Keratinocyte (primary cell): ENCODE data around the gene STAG1. TPM values are rescaled to one million over a fixed set of nuclear protein-coding genes. Genes with fewer than 3 reads are reported as not detected.

Source experiments
- DNase-seq: peaks from one replicate; pipeline ENCODE4 v3.0.0-alpha.2; 2011; ENCODE audit warnings: low read depth, missing footprints, low spot score
- FAIRE-seq: peaks from 2 replicates; lab custom pipeline; 2011; peaks lifted over from hg19 to GRCh38; lab: Jason Lieb, UNC
- H2AFZ ChIP-seq: 2 replicates; pipeline ENCODE4 v1.6.0; 2012; ENCODE audit warnings: low read length, control low read depth, inconsistent platforms; ENCODE audit not compliant: control insufficient read depth
- H3K27ac ChIP-seq: 2 replicates; pipeline ENCODE4 v1.5.1; 2011; ENCODE audit warnings: low read length; ENCODE audit not compliant: control insufficient read depth, insufficient read depth
- H3K27me3 ChIP-seq: 3 replicates; pipeline ENCODE4 v1.6.0; 2011; ENCODE audit warnings: low read length; ENCODE audit not compliant: control insufficient read depth, insufficient read depth; ENCODE audit errors: extremely low read depth
- H3K36me3 ChIP-seq, 2 experiments: 2 replicates in 1 of 2; 3 replicates in 1 of 2; pipeline ENCODE4 v1.5.1; 2011; ENCODE audit warnings: low read length in 2 of 2, mild to moderate bottlenecking in 1 of 2; ENCODE audit not compliant: control insufficient read depth in 2 of 2, insufficient read depth in 2 of 2; ENCODE audit errors: extremely low read depth in 1 of 2
- H3K4me1 ChIP-seq: 3 replicates; pipeline ENCODE4 v1.5.1; 2011; ENCODE audit warnings: low read length; ENCODE audit not compliant: control insufficient read depth, insufficient read depth; ENCODE audit errors: extremely low read depth
- H3K4me2 ChIP-seq: 3 replicates; pipeline ENCODE4 v1.6.0; 2011; ENCODE audit warnings: low read depth, low read length; ENCODE audit not compliant: control insufficient read depth, insufficient read depth; ENCODE audit errors: extremely low read depth
- H3K4me3 ChIP-seq, 3 experiments: fragments of 200-600 bp in 1 of 3; sonication (generic) in 1 of 3; 2 replicates in 2 of 3; 3 replicates in 1 of 3; pipeline ENCODE4 v1.5.1; 2011 to 2016; ENCODE audit warnings: low read length in 3 of 3, mild to moderate bottlenecking in 3 of 3, control low read depth in 2 of 3, inconsistent platforms in 1 of 3, low read depth in 1 of 3, mixed read lengths in 1 of 3, mixed run types in 1 of 3, moderate library complexity in 1 of 3; ENCODE audit not compliant: control insufficient read depth in 2 of 3, insufficient read depth in 2 of 3; ENCODE audit errors: extremely low read depth in 1 of 3
- H3K79me2 ChIP-seq: 2 replicates; pipeline ENCODE4 v1.6.0; 2012; ENCODE audit warnings: low read length; ENCODE audit not compliant: control insufficient read depth, insufficient read depth
- H3K9ac ChIP-seq: 3 replicates; pipeline ENCODE4 v1.6.0; 2011; ENCODE audit warnings: low read length; ENCODE audit not compliant: control insufficient read depth, insufficient read depth; ENCODE audit errors: extremely low read depth
- H3K9me1 ChIP-seq: 3 replicates; pipeline ENCODE4 v1.6.0; 2011; ENCODE audit warnings: low read length; ENCODE audit not compliant: control insufficient read depth, insufficient read depth; ENCODE audit errors: extremely low read depth
- H3K9me3 ChIP-seq: 2 replicates; pipeline ENCODE4 v1.5.1; 2012; ENCODE audit warnings: low read depth, low read length; ENCODE audit not compliant: control insufficient read depth
- H4K20me1 ChIP-seq: 3 replicates; pipeline ENCODE4 v1.6.0; 2011; ENCODE audit warnings: low read length; ENCODE audit not compliant: control insufficient read depth, insufficient read depth; ENCODE audit errors: extremely low read depth
- CTCF ChIP-seq, 3 experiments: IDR thresholded peaks in 1 of 3; conservative IDR thresholded peaks in 1 of 3; optimal IDR thresholded peaks in 1 of 3; 2 replicates in 2 of 3; 3 replicates in 1 of 3; pipeline versions ENCODE3 to v1.5.1; 2011; ENCODE audit warnings: low read length in 3 of 3, mild to moderate bottlenecking in 3 of 3, moderate library complexity in 2 of 3, control low read depth in 1 of 3, inconsistent platforms in 1 of 3; ENCODE audit not compliant: insufficient read depth in 2 of 3; ENCODE audit errors: extremely low read depth in 1 of 3
- EZH2 ChIP-seq: IDR thresholded peaks from one replicate; pipeline ENCODE4 v1.6.1; 2012; ENCODE audit warnings: inconsistent platforms, mild to moderate bottlenecking, low read length, moderate library complexity
- dilution Hi-C: fragments of 300-500 bp; cut with MboI; formaldehyde crosslinking; loops from one replicate; pipeline ENCODE4 v1.7.0; 2020; ENCODE audit warnings: low sequenced_read_pairs; ENCODE audit not compliant: extremely low pct_ligation_motif_present
- polyA plus RNA-seq, 5 experiments: library from polyadenylated mRNA; depleted of rRNA in 3 of 5; stranded (reverse) in 3 of 5; stranded (forward) in 1 of 5; unstranded in 1 of 5; fragments of >200 nt; gene quantifications; 1 replicate in 1 of 5; 2 replicates in 3 of 5; 3 replicates in 1 of 5; pipeline versions ENCODE4 v1.2.1 to v1.2.3, GENCODE V29; 2011 to 2012; ENCODE audit warnings: missing spikeins in 2 of 5, low read depth in 1 of 5, low replicate concordance in 1 of 5

STAG1 gene
- polyA plus RNA-seq, 1 donor (not counting 4 experiments of a cell fraction or from before 2014, with no cell fraction given): 11.8 TPM

GRCh38 chr3:136296960-136297359 is 455.2 kb downstream of the STAG1 start:
- Histone ChIP-seq H2AFZ (no peak overlapping the region), H3K27me3 (no peaks in the 10 kb centered on the region), H3K9me1 (no peaks in the 10 kb centered on the region), H3K27ac (no peak overlapping the region), H3K4me3 (no peak overlapping the region), H3K9me3 (no peaks in the 10 kb centered on the region), H3K79me2 (no peaks in the 10 kb centered on the region), H3K4me1 (no peaks in the 10 kb centered on the region), H4K20me1 (no peaks in the 10 kb centered on the region), H3K36me3 (peaks cover 9 to 19% of the 10 kb centered on the region in 2 experiments), H3K9ac (no peak overlapping the region), H3K4me2 (no peak overlapping the region)
- TF ChIP-seq EZH2 (no peak), CTCF (optimal IDR thresholded peaks at IDR 0.05 in 1 of 3, IDR thresholded peaks at IDR 0.05 in 1 of 3, conservative IDR thresholded peaks at IDR 0.05 in 1 of 3; ENCODE audit: extremely low read depth in 1 of 3, insufficient read depth in 2 of 3, low read length in 3 of 3) (no peak)
- no peak for DNase-seq
- dilution Hi-C loops: no loop called here
- FAIRE-seq: no peak

GRCh38 chr3:136294176-136294575 is 458.0 kb downstream of the STAG1 start:
- Histone ChIP-seq H3K9me3 (no peaks in the 10 kb centered on the region), H3K27ac (no peak overlapping the region), H3K4me2 (no peak overlapping the region), H4K20me1 (no peaks in the 10 kb centered on the region), H3K79me2 (no peaks in the 10 kb centered on the region), H3K27me3 (no peaks in the 10 kb centered on the region), H3K9me1 (no peaks in the 10 kb centered on the region), H3K4me3 (no peak overlapping the region), H2AFZ (no peak overlapping the region), H3K36me3 (peaks cover 0 to 8% of the 10 kb centered on the region in 2 experiments), H3K9ac (no peak overlapping the region), H3K4me1 (no peaks in the 10 kb centered on the region)
- TF ChIP-seq EZH2 (no peak), CTCF (optimal IDR thresholded peaks at IDR 0.05 in 1 of 3, IDR thresholded peaks at IDR 0.05 in 1 of 3, conservative IDR thresholded peaks at IDR 0.05 in 1 of 3; ENCODE audit: extremely low read depth in 1 of 3, insufficient read depth in 2 of 3, low read length in 3 of 3) (no peak)
- DNase-seq: no peak
- FAIRE-seq: no peak
- dilution Hi-C loops: no loop called here
